Esophagus mucosa (tissue), 1 donor: Measurements from ENCODE around the gene BDKRB1. TPM values are rescaled to one million over a fixed set of nuclear protein-coding genes. Genes with fewer than 3 reads are reported as not detected.

Source experiments
- ATAC-seq: fragments of 200-7000 bp; cut with Tn5 transposase; one replicate; pipeline ENCODE4 v1.9.1; 2020
- total RNA-seq: library from RNA; stranded (reverse); gene quantifications from one replicate; pipeline ENCODE4 v1.2.4, GENCODE V29; 2023
- donor health status: DM: yes; HTN: yes; CAD: no.

The BDKRB1 gene
- 6.1 TPM for total RNA-seq

- ATAC-seq, result peak; percentile 68
Measured at GRCh38 chr14:96255501-96256366, at the start of gene BDKRB1. Gene BDKRB1 (plus strand): TSS chr14:96256210. CDS start chr14:96263683, 7,473 bp downstream.

GRCh38 chr14:96206461-96206860 is 49.5 kb upstream of the BDKRB1 start:
- peak; percentile 72 for ATAC-seq

DNA sequence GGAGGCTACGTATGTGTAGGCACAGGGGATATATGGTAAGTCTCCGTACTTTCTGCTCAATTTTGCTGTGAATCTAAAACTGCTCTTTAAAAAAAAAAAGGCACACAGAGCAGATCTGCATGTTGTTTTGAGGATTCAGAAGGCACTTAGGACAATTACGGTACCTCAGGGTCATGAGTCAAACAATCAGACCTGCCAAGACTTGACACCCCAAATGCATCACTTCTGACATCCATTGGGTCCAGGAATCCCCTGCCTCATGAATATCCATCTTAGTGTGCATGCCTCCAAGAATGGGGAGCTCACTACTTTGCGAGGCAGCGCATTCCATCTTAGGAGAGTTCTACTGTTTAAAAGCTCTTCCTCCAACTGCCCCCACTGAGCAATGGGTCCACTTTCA is 48.3 kb upstream of the BDKRB1 start:
- ATAC-seq, result no peak

DNA sequence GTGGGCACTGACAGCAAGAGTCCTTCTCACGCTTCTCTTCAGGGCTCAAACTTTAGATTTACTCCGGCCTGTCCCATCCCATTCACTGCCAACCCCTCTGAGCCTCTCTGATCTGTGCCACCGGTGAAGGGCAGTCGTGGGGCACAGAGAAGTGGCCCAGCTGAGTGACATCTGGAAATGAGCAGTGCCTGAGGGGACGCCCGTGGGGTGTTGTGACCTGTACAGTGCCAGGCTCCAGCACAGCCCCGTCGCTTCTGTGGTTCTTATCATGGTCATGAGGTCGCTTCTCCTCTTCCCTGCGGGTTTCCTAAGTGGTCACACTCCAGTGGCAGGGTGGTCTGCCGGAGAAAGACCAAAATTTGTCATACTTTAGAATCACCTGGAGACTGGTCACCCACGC is 47.3 kb upstream of the BDKRB1 start:
- ATAC-seq, result no peak

DNA sequence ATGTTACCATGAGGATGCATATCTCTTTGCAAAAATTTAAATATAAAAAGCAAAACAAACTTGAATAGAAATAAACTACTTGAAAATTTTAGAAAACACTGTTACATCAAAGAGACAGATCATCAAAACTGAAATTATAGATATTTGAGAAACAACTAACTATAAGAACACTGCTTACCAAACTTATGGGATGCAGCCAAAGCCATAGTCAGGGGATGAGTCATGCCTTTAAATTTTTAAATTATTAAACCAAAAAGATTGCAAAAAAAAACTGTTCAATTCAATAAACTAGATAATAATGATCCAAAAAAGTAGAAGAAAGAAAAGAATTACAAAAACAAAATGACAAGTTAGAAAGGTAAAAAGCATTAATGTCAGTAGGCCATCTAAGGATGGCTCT is 43.9 kb upstream of the BDKRB1 start:
- no peak for ATAC-seq

GRCh38 chr14:96212896-96213295 is 43.1 kb upstream of the BDKRB1 start:
- no peak for ATAC-seq

GRCh38 chr14:96213871-96214465 is 42.0 kb upstream of the BDKRB1 start:
- no peak for ATAC-seq

GRCh38 chr14:96214793-96215192 is 41.2 kb upstream of the BDKRB1 start:
- no peak for ATAC-seq

DNA sequence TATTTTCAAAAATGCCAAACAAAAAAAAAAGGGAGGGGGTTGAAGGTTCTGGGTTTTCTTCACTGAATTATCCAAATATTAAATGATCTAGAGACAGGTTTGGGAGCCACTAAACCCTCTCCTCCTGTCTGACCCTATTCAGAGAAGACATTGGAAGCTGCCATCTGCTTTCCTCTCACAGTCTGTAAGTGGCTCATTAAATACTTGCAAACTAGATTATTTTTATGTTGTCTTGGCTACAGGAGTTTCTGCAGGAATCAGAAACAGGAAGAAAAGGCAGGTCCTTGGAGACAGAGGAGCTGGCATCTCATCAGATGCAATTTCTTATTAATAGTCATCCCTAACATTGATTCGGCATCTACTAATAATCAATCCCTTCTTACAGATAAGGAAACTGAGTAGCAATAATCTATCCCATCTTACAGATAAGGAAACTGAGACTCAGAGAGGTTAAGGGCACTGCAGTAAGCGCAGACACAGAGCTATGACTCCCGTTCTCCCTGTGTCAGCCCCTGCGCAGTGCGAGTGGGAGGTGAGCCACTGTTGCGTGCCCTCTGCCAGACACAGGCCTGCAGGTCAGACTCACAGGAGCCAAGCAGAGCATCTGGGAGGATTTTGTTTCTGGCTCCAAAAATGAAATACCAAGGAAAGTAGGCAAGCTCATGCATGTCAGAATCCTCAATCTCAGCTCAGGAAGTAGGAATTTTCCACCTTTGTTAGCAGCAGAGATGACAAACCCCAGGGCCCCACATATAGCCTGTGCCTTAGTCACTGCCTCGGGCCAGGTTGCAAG is 40.4 kb upstream of the BDKRB1 start:
- peak; percentile 58 for ATAC-seq

DNA sequence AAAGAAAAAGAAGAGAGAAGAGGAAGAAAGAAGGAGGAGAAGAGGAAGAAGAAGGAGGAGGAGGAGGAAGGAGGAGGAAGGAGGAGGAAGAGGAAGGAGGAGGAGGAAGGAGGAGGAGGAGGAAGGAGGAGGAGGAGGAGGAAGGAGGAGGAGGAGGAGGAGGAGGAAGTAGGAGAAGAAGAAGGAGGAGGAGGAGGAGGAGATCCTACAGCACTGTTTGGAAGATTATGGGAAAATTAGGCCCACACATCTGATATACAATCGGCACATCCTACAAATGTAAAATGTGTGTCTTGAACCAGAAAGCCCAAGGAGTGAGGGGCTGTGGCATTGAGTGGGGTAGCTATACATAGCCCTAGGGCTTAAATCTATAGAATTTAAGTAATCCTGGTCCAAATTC is 39.4 kb upstream of the BDKRB1 start:
- no peak for ATAC-seq

DNA sequence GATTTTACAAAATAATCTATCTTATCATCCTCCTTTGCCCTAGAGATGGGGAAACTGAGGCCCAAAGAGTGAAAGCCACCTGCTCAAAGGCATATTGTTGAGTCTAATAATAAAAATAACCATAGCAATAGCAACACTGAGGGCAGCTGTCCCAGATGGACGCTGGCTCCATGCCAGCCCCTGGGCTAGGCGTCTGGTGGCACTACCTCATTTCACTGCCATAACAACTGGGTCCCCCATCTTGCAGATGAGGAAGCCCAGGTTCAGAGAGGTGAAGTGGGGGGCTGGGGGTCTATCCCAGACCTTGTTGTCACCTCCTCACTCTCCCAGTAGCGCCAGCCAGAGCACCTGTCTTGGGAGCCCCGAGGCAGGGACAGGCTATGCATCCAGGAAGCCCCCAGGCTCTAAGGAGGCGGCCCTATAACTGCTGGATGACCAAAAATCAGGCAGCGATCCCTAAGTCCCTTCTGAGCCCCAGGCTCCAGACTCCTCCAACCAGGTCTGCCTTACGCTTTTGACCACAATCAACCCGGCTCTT is 38.6 kb upstream of the BDKRB1 start:
- ATAC-seq, result no peak

DNA sequence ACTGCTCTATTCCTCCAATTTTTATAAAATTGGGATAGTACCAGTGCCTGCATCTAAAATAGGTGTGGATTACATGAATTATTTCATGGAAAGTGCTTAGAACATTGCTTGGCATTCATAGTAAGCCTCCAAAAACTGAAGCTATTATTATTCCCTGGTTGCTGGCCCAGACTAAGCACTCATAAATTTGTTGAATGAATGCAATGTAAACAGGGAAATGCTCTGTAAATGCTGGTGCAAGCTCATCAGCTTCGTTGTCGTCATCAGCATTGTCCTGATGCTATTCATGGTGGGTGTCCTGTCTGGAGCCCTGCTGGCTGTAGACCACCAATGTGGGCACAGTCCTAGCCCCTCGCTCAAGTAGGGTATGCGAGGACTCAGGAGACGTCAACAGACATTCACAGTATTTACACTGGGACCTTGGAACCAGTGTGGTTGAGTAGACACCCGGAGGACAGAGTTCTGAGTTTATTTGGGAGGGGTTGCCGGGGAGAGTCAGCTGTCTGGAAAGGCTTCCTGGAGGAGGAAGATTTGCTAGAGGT is 34.8 kb upstream of the BDKRB1 start:
- no peak for ATAC-seq

DNA sequence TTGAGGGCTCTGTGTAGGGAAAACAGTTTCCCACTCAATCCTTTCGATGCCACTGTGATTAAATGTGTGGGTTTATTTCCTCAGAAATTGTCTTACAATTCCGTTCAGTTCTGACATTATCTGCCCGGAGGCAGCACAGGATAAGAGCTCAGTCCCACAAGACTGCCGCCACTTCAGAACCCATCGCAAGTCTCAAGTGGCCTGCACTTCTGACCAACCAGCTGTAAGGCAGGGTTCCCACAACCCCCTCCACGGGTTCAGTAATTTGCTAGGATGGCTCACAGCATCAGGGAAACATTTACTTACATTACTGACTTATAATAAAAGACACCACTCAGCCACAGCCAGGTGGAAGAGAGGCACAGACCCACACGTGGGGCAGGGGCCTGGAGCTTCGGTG is 34.2 kb upstream of the BDKRB1 start:
- ATAC-seq, result no peak

- peak; percentile 92 for ATAC-seq
Measured at GRCh38 chr14:96224480-96225096, 31.4 kb upstream of the BDKRB1 start.

GRCh38 chr14:96225213-96225612 is 30.8 kb upstream of the BDKRB1 start:
- ATAC-seq, result no peak

DNA sequence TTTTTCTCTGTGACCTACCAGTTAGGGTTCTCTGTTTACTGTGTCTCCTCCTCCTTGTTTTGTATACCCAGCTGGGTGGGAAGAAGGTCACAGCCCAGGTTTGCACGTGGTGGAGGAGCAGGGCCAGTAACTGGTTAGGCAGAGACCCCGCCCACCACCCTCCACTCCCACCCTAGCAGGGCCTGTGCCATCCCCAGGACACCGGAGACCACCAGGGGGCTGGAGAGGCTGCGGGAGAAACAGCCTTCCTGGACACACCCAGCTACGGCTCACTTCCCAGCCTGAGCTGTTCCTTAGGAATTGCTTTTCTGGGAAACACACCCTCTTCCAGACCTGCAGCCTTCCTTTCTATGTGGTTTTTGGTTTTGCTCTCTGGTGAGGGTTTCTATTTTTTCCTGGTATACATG is 30.3 kb upstream of the BDKRB1 start:
- ATAC-seq, result peak; percentile 64

DNA sequence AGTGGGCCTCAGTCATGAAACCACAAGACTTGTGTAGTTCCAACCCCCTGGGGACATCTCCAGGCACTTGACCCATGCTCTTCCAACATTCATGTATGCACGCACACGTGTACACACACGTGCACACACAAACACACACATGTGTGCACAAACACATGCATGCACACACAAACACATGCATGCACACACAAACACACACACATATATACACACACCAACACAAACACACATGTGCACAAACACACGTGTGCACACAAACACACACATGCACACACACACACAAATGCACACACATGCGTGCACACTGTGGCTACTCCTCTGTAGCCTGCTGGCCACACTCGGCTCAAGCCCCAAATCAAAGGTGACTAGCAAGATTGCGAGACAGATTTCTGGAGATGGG is 28.6 kb upstream of the BDKRB1 start:
- ATAC-seq, result no peak

- ATAC-seq, result no peak
Measured at GRCh38 chr14:96229315-96229714, 26.7 kb upstream of the BDKRB1 start.

DNA sequence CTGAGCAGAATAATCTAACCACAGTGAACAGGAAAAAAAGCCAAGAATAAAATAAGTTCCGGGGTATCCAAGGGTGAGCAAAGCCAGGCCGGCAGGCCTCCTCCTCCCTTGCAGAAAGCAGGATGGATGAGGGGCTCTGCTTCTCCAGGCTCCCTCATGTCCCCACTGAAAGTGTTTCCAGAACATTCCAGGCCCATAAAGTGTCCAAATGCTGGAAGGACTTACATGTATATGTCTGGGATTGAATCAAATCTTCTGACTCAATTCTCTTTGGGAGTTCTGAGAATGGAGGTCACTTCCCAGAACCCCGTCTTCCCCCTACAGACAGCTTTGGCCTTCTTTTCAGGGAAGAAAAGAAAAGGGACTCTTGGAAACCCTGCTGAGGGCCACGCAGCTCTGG is 25.0 kb upstream of the BDKRB1 start:
- no peak for ATAC-seq

DNA sequence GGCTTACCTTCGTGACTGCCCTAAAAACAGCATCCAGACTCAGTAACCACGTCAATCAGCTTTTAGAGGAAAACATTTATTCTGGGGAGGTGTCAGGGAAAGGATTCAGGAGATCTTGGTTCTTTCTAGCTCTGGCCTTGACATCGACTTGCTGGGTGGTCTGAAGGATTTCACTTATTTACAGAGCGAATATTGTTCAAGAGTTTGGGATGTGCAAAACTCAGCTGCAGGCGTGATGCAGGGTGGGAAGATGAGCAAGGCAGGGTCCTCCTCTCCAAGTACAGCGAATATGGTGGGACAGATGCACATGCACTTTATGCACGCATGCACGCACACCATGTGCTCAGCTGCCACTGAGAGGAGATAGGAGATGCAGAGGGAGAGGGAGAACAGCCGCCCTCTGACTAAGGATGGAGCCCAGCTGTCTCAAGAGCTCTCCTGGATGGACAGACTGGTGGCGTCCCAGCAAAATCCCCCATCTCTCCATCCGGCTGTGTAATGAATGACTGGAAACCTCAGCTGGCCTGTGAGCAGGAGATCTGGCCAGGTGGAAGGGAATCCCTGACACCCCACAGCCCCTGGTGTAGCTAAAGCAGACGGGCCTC is 24.4 kb upstream of the BDKRB1 start:
- no peak for ATAC-seq

GRCh38 chr14:96232506-96232905 is 23.5 kb upstream of the BDKRB1 start:
- ATAC-seq, result no peak

DNA sequence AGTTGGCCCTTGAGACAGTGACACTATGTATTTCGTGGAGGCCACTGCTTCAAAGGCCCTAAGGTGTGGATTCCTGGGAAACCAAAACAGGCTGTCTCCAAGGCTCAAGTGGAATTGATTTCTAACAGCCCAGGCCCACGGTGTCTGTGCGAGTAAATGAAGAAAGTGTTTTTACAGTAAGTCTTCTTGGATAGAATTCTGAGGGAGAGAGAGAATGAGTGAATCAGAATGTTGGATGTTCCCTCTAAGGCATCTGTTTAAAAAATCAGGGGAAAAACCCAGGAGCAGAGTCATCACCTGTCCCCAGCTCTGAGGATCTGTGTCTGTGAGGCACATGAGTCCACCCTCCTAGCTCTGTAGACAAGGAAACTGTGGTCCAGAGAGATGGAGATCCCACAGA is 22.3 kb upstream of the BDKRB1 start:
- no peak for ATAC-seq
